ENCODE data around the gene CCDC88B. TPM values are rescaled to one million over a fixed set of nuclear protein-coding genes. Genes with fewer than 3 reads are reported as not detected.

The CCDC88B gene
- total and polyA plus RNA-seq, 9 of the 15 experiments (the other 6 are each of a cell fraction or from before 2014, with no cell fraction given), result 0.13 to 18.1 (median 7.9) TPM

- TF ChIP-seq ATF3 (IDR thresholded peaks at IDR 0.05), result peak; percentile 38
- TF ChIP-seq ATF3 (CRISPR knock-in tag; conservative IDR thresholded peaks at IDR 0.05), result no peak
- no peak for TF ChIP-seq ZBTB40 (IDR thresholded peaks at IDR 0.05)
- TF ChIP-seq ZBTB40 (CRISPR knock-in tag; IDR thresholded peaks at IDR 0.05), result no peak
- TF ChIP-seq SOX6 (IDR thresholded peaks at IDR 0.05), result 0 out of 2 replicates have a peak, but pooled peaks have one; percentile 10
- TF ChIP-seq NCOA1 (IDR thresholded peaks at IDR 0.05; ENCODE audit: low read depth), result no peak
- TF ChIP-seq ZBTB8A (IDR thresholded peaks at IDR 0.05; ENCODE audit: partially characterized antibody), result no peak
- peak; percentile 20; the same call in 1 of the 2 replicates for TF ChIP-seq SMARCA4 (IDR thresholded peaks at IDR 0.05)
- TF ChIP-seq EGR1 (conservative IDR thresholded peaks at IDR 0.05), result peak; percentile 39; the same call in 1 of the 2 replicates
- peak; percentile 51 for TF ChIP-seq FOSL1 (tag; conservative IDR thresholded peaks at IDR 0.05)
- no peak for TF ChIP-seq FOXO4 (CRISPR knock-in tag; IDR thresholded peaks at IDR 0.05)
- TF ChIP-seq MLX (CRISPR knock-in tag; conservative IDR thresholded peaks at IDR 0.05), result no peak
- no peak for TF ChIP-seq CEBPG (CRISPR knock-in tag; IDR thresholded peaks at IDR 0.05)
- no peak for TF ChIP-seq CEBPG (tag; conservative IDR thresholded peaks at IDR 0.05 in 1 of 2, IDR thresholded peaks at IDR 0.05 in 1 of 2)
Observed at GRCh38 chr11:64382586-64382985, 42.6 kb downstream of the CCDC88B start (continued).
